ENCODE measurements around the gene DCPS.

GRCh38 chr11:126358763-126359160, 54.9 kb downstream of the DCPS start:
- TF ChIP-seq POLR2A (IDR thresholded peaks at IDR 0.05): no peak
- TF ChIP-seq CTCF (IDR thresholded peaks at IDR 0.05): no peak

All from Peyer's patch (tissue), 4 donors.